ENCODE measurements around the gene SIGLECL1. TPM values are rescaled to one million over a fixed set of nuclear protein-coding genes. Genes with fewer than 3 reads are reported as not detected.

SIGLECL1 gene
- polyA plus RNA-seq, 4 donors: not detected

DNA sequence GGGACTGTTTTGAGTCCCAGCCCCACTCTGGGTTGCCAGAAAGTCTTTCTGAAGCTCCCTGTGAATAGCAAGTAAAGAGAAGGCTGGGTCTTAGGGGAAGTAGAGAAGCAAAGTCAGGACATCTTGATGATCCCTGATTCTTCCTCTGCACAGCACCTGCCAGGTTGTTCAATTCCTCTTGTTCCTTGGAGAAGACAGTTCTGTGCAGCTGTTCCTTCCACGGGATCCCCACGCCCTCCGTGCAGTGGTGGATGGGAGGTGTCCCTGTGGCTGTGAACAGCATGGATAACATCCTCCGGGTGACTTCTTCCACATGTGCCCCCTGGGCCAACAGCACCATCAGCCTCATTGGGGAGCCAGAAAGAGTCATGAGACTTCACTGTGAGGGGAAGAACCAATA is 31.5 kb downstream of the SIGLECL1 start:
- 71 to 84% (median 82%) methylated on average over 4 of the region's 4 CpGs for WGBS, 3 donors
- Histone ChIP-seq H3K4me3 (ENCODE audit: low read depth in 1 of 3, low read length in 3 of 3) (no peak overlapping the region), H3K27ac (ENCODE audit: low read depth in 1 of 3, low read length in 2 of 3) (no peak overlapping the region), H3K36me3 (ENCODE audit: control insufficient read depth in 3 of 3, insufficient read depth in 2 of 3, low read depth in 1 of 3, low read length in 3 of 3) (no peaks in the 10 kb centered on the region), H3K27me3 (ENCODE audit: control insufficient read depth in 3 of 3, insufficient read depth in 3 of 3, low read length in 3 of 3) (peaks cover 0 to 2% (median 0%) of the 10 kb centered on the region in 3 donors), H3K4me1 (ENCODE audit: control insufficient read depth in 3 of 3, insufficient read depth in 2 of 3, low read depth in 1 of 3, low read length in 2 of 3) (no peaks in the 10 kb centered on the region), H3K9me3 (ENCODE audit: control insufficient read depth in 2 of 2, insufficient read depth in 1 of 2, low read depth in 1 of 2, low read length in 1 of 2) (no peaks in the 10 kb centered on the region)
- no peak for FAIRE-seq
- DNase-seq: no peak

DNA sequence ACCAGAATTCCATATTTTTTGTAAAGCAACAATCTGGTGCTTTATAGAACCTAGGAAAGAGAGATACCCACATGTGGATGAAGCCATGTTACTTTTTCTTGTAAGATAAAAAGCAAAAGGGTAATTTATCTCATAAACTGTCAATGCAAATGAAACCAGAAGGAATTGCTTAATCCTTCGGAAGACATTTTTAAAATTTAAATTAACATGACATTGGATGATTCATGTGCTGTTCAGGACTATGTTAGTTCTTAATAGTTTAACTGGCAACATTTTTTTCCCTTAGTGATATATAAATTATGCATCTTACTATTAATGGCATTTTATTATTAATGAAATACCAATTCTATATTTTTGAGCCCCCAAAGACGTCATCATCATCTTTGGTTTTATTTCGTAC is 34.8 kb downstream of the SIGLECL1 start:
- WGBS, 3 donors: 73 to 79% (median 77%) methylated on average over 3 of the region's 3 CpGs
- DNase-seq (no peak), FAIRE-seq (no peak)
- no peaks in the 10 kb centered on the region for H3K27me3 ChIP-seq (ENCODE audit: control insufficient read depth in 3 of 3, insufficient read depth in 3 of 3, low read length in 3 of 3)
- no peaks in the 10 kb centered on the region for H3K36me3 ChIP-seq (ENCODE audit: control insufficient read depth in 3 of 3, insufficient read depth in 2 of 3, low read depth in 1 of 3, low read length in 3 of 3)
- no peak overlapping the region for H3K4me3 ChIP-seq (ENCODE audit: low read depth in 1 of 3, low read length in 3 of 3)
- no peak overlapping the region for H3K27ac ChIP-seq (ENCODE audit: low read depth in 1 of 3, low read length in 2 of 3)
- H3K9me3 ChIP-seq (ENCODE audit: control insufficient read depth in 2 of 2, insufficient read depth in 1 of 2, low read depth in 1 of 2, low read length in 1 of 2): no peaks in the 10 kb centered on the region
- no peaks in the 10 kb centered on the region for H3K4me1 ChIP-seq (ENCODE audit: control insufficient read depth in 3 of 3, insufficient read depth in 2 of 3, low read depth in 1 of 3, low read length in 2 of 3)

DNA sequence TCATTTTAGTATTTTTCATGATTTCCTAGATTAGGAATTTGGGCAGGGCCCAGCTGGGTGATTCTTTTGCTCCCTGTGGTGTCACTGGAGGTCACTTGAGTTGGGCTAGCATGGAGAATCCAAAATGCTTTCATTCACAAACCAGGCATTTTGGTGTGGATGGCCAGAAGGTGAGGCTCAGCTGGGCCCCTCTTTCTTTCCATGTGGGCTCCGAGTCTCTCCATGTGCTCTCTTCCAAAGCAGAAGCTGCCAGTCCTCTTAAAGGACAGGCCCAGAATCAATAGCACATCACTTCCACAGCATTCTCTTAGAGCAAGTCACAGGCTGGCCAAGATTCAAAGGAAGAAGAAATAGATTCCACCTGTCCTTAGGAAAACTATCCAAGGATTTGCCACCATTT is 38.8 kb downstream of the SIGLECL1 start:
- no peak for DNase-seq
- H3K27me3 ChIP-seq (ENCODE audit: control insufficient read depth in 3 of 3, insufficient read depth in 3 of 3, low read length in 3 of 3): peaks cover 0 to 3% (median 0%) of the 10 kb centered on the region in 3 donors
- WGBS, 3 donors: 59 to 82% (median 81%) methylated on average over 1 of the region's 1 CpG
- H3K36me3 ChIP-seq (ENCODE audit: control insufficient read depth in 3 of 3, insufficient read depth in 2 of 3, low read depth in 1 of 3, low read length in 3 of 3): no peaks in the 10 kb centered on the region
- no peaks in the 10 kb centered on the region for H3K9me3 ChIP-seq (ENCODE audit: control insufficient read depth in 2 of 2, insufficient read depth in 1 of 2, low read depth in 1 of 2, low read length in 1 of 2)
- no peak overlapping the region for H3K4me3 ChIP-seq (ENCODE audit: low read depth in 1 of 3, low read length in 3 of 3)
- H3K27ac ChIP-seq (ENCODE audit: low read depth in 1 of 3, low read length in 2 of 3): no peak overlapping the region
- H3K4me1 ChIP-seq (ENCODE audit: control insufficient read depth in 3 of 3, insufficient read depth in 2 of 3, low read depth in 1 of 3, low read length in 2 of 3): no peaks in the 10 kb centered on the region
- FAIRE-seq: no peak

DNA sequence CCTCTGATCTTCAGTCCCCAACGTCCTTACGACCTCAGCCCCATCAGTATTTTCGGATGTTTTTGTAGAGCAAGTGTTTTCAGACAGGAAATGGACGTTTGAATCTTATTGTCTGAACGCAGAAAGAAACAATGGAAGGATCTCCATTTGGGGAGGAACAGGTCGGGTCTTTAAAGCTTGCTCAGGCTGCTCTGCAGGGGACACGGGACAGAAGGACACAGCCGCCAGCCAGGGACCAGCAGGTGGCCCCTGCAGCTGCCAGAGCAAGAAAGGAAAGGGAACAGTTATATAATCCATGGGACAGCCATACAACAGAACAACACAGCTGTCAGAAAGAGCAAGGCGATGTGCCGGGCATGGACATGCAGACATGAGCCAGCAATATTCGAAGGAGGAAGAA is 42.1 kb downstream of the SIGLECL1 start:
- Histone ChIP-seq H3K36me3 (ENCODE audit: control insufficient read depth in 3 of 3, insufficient read depth in 2 of 3, low read depth in 1 of 3, low read length in 3 of 3) (no peaks in the 10 kb centered on the region), H3K27me3 (ENCODE audit: control insufficient read depth in 3 of 3, insufficient read depth in 3 of 3, low read length in 3 of 3) (peaks cover 0 to 8% (median 0%) of the 10 kb centered on the region in 3 donors), H3K4me3 (ENCODE audit: low read depth in 1 of 3, low read length in 3 of 3) (no peak overlapping the region), H3K9me3 (ENCODE audit: control insufficient read depth in 2 of 2, insufficient read depth in 1 of 2, low read depth in 1 of 2, low read length in 1 of 2) (no peaks in the 10 kb centered on the region), H3K4me1 (ENCODE audit: control insufficient read depth in 3 of 3, insufficient read depth in 2 of 3, low read depth in 1 of 3, low read length in 2 of 3) (no peaks in the 10 kb centered on the region), H3K27ac (ENCODE audit: low read depth in 1 of 3, low read length in 2 of 3) (no peak overlapping the region)
- FAIRE-seq: no peak
- DNase-seq: no peak
- WGBS, 3 donors: 36 to 44% (median 36%) methylated on average over 11 of the region's 11 CpGs

DNA sequence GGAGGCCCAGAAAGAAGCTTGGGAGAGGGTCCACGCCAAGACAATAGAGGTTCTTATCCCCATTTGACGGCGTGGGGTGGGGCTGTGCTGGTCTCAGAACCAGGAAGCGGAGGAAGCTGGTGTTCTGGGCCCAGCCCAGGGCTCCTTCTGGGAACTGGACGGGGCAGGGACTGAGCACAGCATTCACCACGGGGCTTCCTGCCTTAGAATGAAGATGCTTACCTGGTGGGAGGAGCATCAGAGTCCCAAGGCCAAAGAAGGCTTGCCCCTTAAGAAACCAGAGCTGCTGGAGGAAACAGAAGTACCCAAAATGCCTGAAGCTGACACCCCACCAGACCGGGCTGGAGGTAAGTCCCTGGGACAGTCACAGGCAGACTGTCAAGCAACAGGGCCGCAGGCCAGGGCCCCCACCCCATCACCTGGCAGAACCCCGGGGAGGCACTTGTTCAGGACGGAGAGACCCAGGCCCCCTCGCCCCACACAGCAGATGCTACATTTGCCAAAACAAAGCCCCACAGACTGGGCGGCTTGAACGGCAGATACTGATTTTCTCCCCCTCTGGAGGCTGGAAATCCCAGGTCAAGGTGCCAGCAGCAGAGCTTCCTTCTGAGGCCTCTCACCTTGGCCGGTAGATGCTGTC is 42.8 kb downstream of the SIGLECL1 start:
- H3K9me3 ChIP-seq (ENCODE audit: control insufficient read depth in 2 of 2, insufficient read depth in 1 of 2, low read depth in 1 of 2, low read length in 1 of 2): no peaks in the 10 kb centered on the region

DNA sequence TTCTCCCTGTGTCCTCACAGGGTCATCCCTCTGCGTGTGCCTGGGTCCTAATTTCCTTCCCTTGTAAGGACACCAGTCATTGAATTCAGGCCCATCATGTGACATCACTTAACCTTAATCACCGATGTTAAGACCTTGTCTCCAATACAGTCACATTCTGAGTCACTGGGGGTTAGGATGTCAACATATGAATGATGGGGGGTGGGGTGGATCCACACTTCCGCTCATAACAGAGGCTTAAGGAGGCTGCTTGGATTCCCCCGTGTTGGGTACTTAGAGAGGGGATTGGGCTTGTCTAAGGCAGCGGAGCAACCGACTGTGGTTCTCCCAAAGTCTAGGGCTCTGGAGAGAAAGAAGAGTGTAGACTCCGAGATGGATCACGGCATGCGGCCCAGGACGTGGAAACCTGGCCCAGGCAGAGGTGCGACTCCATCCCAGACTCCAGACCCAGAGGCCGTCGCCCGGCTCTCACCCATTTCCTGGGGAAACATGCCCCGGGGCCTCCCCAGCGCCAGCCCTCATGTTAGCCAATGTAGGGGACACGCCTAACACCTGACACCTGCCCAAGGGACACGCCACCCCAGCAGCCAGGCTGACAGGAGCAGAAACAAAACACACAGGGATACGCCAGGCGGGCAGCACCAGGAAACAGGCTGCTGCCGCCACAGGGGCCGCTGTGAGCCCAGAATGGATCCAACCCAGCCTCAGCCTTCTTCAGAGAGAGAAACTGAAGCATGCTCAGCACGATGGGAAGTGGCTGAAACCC is 43.5 kb downstream of the SIGLECL1 start:
- 64 to 72% (median 70%) methylated on average over 23 of the region's 23 CpGs for WGBS, 3 donors
- H3K36me3 ChIP-seq (ENCODE audit: control insufficient read depth in 3 of 3, insufficient read depth in 2 of 3, low read depth in 1 of 3, low read length in 3 of 3): no peaks in the 10 kb centered on the region
- DNase-seq (no peak), FAIRE-seq (no peak)
- H3K27ac ChIP-seq (ENCODE audit: low read depth in 1 of 3, low read length in 2 of 3): no peak overlapping the region
- H3K4me3 ChIP-seq (ENCODE audit: low read depth in 1 of 3, low read length in 3 of 3): no peak overlapping the region
- H3K27me3 ChIP-seq (ENCODE audit: control insufficient read depth in 3 of 3, insufficient read depth in 3 of 3, low read length in 3 of 3): peaks cover 0 to 8% (median 0%) of the 10 kb centered on the region in 3 donors
- H3K4me1 ChIP-seq (ENCODE audit: control insufficient read depth in 3 of 3, insufficient read depth in 2 of 3, low read depth in 1 of 3, low read length in 2 of 3): no peaks in the 10 kb centered on the region
- H3K9me3 ChIP-seq (ENCODE audit: control insufficient read depth in 2 of 2, insufficient read depth in 1 of 2, low read depth in 1 of 2, low read length in 1 of 2): no peaks in the 10 kb centered on the region

More for the DNA sequence above, 42.8 kb downstream of the SIGLECL1 start:
- no peaks in the 10 kb centered on the region for H3K36me3 ChIP-seq (ENCODE audit: control insufficient read depth in 3 of 3, insufficient read depth in 2 of 3, low read depth in 1 of 3, low read length in 3 of 3)
- no peak overlapping the region for H3K27ac ChIP-seq (ENCODE audit: low read depth in 1 of 3, low read length in 2 of 3)
- peaks cover 0 to 8% (median 0%) of the 10 kb centered on the region in 3 donors for H3K27me3 ChIP-seq (ENCODE audit: control insufficient read depth in 3 of 3, insufficient read depth in 3 of 3, low read length in 3 of 3)
- H3K4me3 ChIP-seq (ENCODE audit: low read depth in 1 of 3, low read length in 3 of 3): no peak overlapping the region
- DNase-seq: no peak
- WGBS, 3 donors: 64 to 68% (median 67%) methylated on average over 12 to 14 of the region's 14 CpGs
- H3K4me1 ChIP-seq (ENCODE audit: control insufficient read depth in 3 of 3, insufficient read depth in 2 of 3, low read depth in 1 of 3, low read length in 2 of 3): no peaks in the 10 kb centered on the region
- no peak for FAIRE-seq

DNA sequence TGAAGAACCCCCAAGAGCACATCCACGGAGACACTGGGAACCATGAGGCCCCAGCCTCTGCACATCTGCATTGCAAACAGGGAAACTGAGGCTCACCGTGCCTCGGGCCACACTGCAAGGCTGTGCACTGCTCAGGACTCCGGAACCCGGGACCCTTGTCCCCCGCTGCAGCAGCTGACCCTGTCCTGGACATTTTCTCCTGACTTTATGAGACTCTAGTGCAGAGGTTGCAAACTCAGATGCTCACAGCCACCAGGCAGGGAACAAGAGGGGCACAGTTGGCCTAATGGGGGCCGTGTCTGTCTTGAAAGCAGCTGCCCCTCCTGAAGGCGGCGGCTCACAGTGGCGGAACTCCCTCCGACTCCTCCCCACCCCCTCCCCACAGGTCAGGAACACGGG is 44.1 kb downstream of the SIGLECL1 start:
- Histone ChIP-seq H3K27ac (ENCODE audit: low read depth in 1 of 3, low read length in 2 of 3) (no peak overlapping the region), H3K36me3 (ENCODE audit: control insufficient read depth in 3 of 3, insufficient read depth in 2 of 3, low read depth in 1 of 3, low read length in 3 of 3) (no peaks in the 10 kb centered on the region), H3K27me3 (ENCODE audit: control insufficient read depth in 3 of 3, insufficient read depth in 3 of 3, low read length in 3 of 3) (peaks cover 0 to 8% (median 0%) of the 10 kb centered on the region in 3 donors), H3K4me3 (ENCODE audit: low read depth in 1 of 3, low read length in 3 of 3) (no peak overlapping the region), H3K4me1 (ENCODE audit: control insufficient read depth in 3 of 3, insufficient read depth in 2 of 3, low read depth in 1 of 3, low read length in 2 of 3) (no peaks in the 10 kb centered on the region), H3K9me3 (ENCODE audit: control insufficient read depth in 2 of 2, insufficient read depth in 1 of 2, low read depth in 1 of 2, low read length in 1 of 2) (no peaks in the 10 kb centered on the region)
- FAIRE-seq (no peak), DNase-seq (no peak)
- WGBS, 3 donors: 54 to 70% (median 57%) methylated on average over 12 of the region's 12 CpGs

DNA sequence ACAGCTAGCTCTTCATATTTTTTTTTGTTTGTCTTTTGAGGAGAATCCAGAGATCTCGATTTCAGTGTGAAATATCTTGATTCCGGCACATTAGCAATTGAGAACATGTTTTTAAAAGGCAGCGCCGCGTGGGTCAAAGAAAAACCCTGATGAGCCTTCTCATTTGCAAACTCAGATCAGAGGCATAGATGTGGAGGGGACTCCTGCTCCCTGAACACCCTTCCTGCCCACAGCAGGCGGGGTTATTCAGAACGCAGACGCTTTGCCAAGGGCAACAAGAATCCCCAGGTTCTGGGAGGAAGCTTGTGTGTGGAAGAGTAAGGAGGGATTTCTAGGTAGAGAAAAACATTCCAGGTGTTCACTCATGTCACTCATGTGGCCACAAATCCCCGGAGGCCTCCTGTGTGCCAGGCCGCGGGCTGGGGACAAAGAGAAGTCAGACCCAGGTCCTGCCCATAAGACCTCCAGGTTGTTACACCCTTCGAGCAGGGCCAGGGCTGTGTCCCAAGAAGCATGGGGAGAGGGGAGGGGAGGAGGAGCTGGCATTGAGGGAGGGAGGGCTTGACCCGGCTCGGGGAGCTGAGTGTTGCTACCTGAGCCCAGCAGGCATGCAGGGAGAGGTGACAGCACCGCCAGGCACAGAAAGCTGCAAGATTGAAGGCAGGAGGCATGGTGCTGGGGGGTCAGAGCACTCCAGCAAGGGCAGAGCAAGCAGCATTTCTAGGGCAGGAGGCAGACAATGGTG is 44.7 kb downstream of the SIGLECL1 start:
- DNase-seq (no peak), FAIRE-seq (no peak)
- H3K4me1 ChIP-seq (ENCODE audit: control insufficient read depth in 3 of 3, insufficient read depth in 2 of 3, low read depth in 1 of 3, low read length in 2 of 3): no peaks in the 10 kb centered on the region
- H3K27ac ChIP-seq (ENCODE audit: low read depth in 1 of 3, low read length in 2 of 3): no peak overlapping the region
- WGBS, 3 donors: 48 to 55% (median 49%) methylated on average over 15 of the region's 15 CpGs
- H3K9me3 ChIP-seq (ENCODE audit: control insufficient read depth in 2 of 2, insufficient read depth in 1 of 2, low read depth in 1 of 2, low read length in 1 of 2): no peaks in the 10 kb centered on the region
- H3K27me3 ChIP-seq (ENCODE audit: control insufficient read depth in 3 of 3, insufficient read depth in 3 of 3, low read length in 3 of 3): peaks cover 0 to 8% (median 0%) of the 10 kb centered on the region in 3 donors
- H3K36me3 ChIP-seq (ENCODE audit: control insufficient read depth in 3 of 3, insufficient read depth in 2 of 3, low read depth in 1 of 3, low read length in 3 of 3): no peaks in the 10 kb centered on the region
- H3K4me3 ChIP-seq (ENCODE audit: low read depth in 1 of 3, low read length in 3 of 3): no peak overlapping the region

Data from small intestine (tissue), 7 donors.